OCI-LY7 (cell line): ENCODE measurements around the gene GAMT. TPM values are rescaled to one million over a fixed set of nuclear protein-coding genes. Genes with fewer than 3 reads are reported as not detected.

Experiments
- BruUV-seq: library from RNA; stranded (reverse); fragments of 400-500 nt; replicated peaks from 2 replicates; lab custom pipeline; 2021; lab: Mats Ljungman, UMichigan
- CTCF ChIA-PET: fragments of 300-600 bp; sonication (Branson Sonifier 250); formaldehyde crosslinking; loops from one replicate; lab custom pipeline; 2022; ENCODE audit warnings: antibody characterized with exemption; ENCODE audit not compliant: unreplicated experiment; lab: Charles Lee
- POLR2A ChIA-PET: fragments of 300-600 bp; sonication (Branson Sonifier 250); formaldehyde crosslinking; loops from one replicate; lab custom pipeline; 2022; ENCODE audit warnings: antibody characterized with exemption; lab: Charles Lee
- DNase-seq: peaks from one replicate; pipeline ENCODE4 v3.0.0-alpha.2; 2015; ENCODE audit warnings: low spot score
- H2AFZ ChIP-seq: fragments of 200-600 bp; sonication (generic), shearing (Covaris generic); 2 replicates; pipeline ENCODE4 v1.6.1; 2014; ENCODE audit warnings: mild to moderate bottlenecking, antibody characterized with exemption, low read length, moderate library complexity
- H3K27ac ChIP-seq: fragments of 200-600 bp; sonication (generic); 2 replicates; pipeline ENCODE4 v1.5.1; 2014; ENCODE audit warnings: mixed run types, low read depth, mild to moderate bottlenecking, moderate library complexity, low read length, inconsistent platforms; ENCODE audit not compliant: poor library complexity, severe bottlenecking
- H3K36me3 ChIP-seq: fragments of 200-600 bp; sonication (generic); 2 replicates; pipeline ENCODE4 v1.6.1; 2014; ENCODE audit warnings: mild to moderate bottlenecking, antibody characterized with exemption, low read length, moderate library complexity, mixed read lengths; ENCODE audit not compliant: insufficient read depth
- H3K4me1 ChIP-seq: fragments of 200-600 bp; sonication (generic); 2 replicates; pipeline ENCODE4 v1.5.1; 2014; ENCODE audit warnings: mild to moderate bottlenecking, low read length; ENCODE audit not compliant: insufficient read depth, poor library complexity, severe bottlenecking
- H3K4me2 ChIP-seq: fragments of 200-600 bp; sonication (generic); 2 replicates; pipeline ENCODE4 v1.6.1; 2014; ENCODE audit warnings: mild to moderate bottlenecking, low read length
- H3K4me3 ChIP-seq: fragments of 200-600 bp; sonication (generic); 2 replicates; pipeline ENCODE4 v1.5.1; 2014; ENCODE audit warnings: mild to moderate bottlenecking, low read depth, low read length; ENCODE audit not compliant: poor library complexity, severe bottlenecking
- H3K79me2 ChIP-seq: fragments of 200-600 bp; sonication (generic); 2 replicates; pipeline ENCODE4 v1.6.1; 2016; ENCODE audit warnings: low read depth, mild to moderate bottlenecking, low read length, moderate library complexity, mixed read lengths; ENCODE audit not compliant: insufficient read depth
- H3K9me2 ChIP-seq: fragments of 200-600 bp; sonication (generic); 2 replicates; pipeline ENCODE4 v1.6.1; 2016; ENCODE audit warnings: mild to moderate bottlenecking, low read length, mixed read lengths; ENCODE audit not compliant: insufficient read depth
- H3K9me3 ChIP-seq: fragments of 200-600 bp; sonication (generic); 2 replicates; pipeline ENCODE4 v1.6.1; 2014; ENCODE audit warnings: mild to moderate bottlenecking, mixed run types, low read length, mixed read lengths
- H4K20me1 ChIP-seq: fragments of 200-600 bp; sonication (generic); 2 replicates; pipeline ENCODE4 v1.6.1; 2014; ENCODE audit warnings: mild to moderate bottlenecking, antibody characterized with exemption, low read length, moderate library complexity, mixed read lengths; ENCODE audit not compliant: insufficient read depth
- CTCF ChIP-seq: fragments of 200-600 bp; sonication (generic); conservative IDR thresholded peaks from 2 replicates; pipeline ENCODE4 v1.5.1; 2014; ENCODE audit warnings: mild to moderate bottlenecking, antibody characterized with exemption, low read length, moderate library complexity, mixed read lengths
- EZH2phosphoT487 ChIP-seq: fragments of 200-600 bp; sonication (generic); IDR thresholded peaks from 2 replicates; pipeline ENCODE4 v1.6.1; 2018; ENCODE audit warnings: low read depth, borderline replicate concordance, mild to moderate bottlenecking, mixed run types, antibody characterized with exemption, low read length, moderate library complexity, mixed read lengths
- intact Hi-C: fragments of 100-400 bp; cut with micrococcal nuclease; formaldehyde crosslinking; loops from one replicate; pipeline ENCODE4 v1.10.0; 2022; ENCODE audit not compliant: unreplicated experiment
- total RNA-seq, 2 experiments: library from RNA; depleted of rRNA in 1 of 2; stranded (reverse); fragments of >200 nt in 1 of 2; shearing (Covaris generic) in 1 of 2; gene quantifications; 2 replicates each; pipeline ENCODE4 v1.2.3, GENCODE V29; 2014 to 2022

GAMT gene
- total RNA-seq, 2 experiments from 2014 or later: 14.4 to 27.5 TPM

- no peak overlapping the region for H2AFZ ChIP-seq
- TF ChIP-seq EZH2phosphoT487 (no peak), CTCF (no peak)
These were observed 38.7 kb downstream of the GAMT start for GRCh38 chr19:1362387-1363257.

GRCh38 chr19:1361601-1362386 is 39.5 kb downstream of the GAMT start:
- H3K36me3 ChIP-seq: peaks cover 96% of the 10 kb centered on the region
- H3K27ac ChIP-seq: no peak overlapping the region
- no peaks in the 10 kb centered on the region for H3K79me2 ChIP-seq
- peaks cover 3% of the 10 kb centered on the region for H3K4me1 ChIP-seq
- ChIA-PET CTCF (no interaction called here), POLR2A (no interaction called here)
- no peak overlapping the region for H3K4me3 ChIP-seq
- H2AFZ ChIP-seq: no peak overlapping the region
- no peaks in the 10 kb centered on the region for H3K9me2 ChIP-seq
- DNase-seq: no peak
- no peak overlapping the region for H3K4me2 ChIP-seq
- no TSS peak for BruUV-seq
- no peaks in the 10 kb centered on the region for H4K20me1 ChIP-seq
- no peaks in the 10 kb centered on the region for H3K9me3 ChIP-seq
- intact Hi-C loops: no loop called here
- TF ChIP-seq EZH2phosphoT487 (no peak), CTCF (no peak)

More at GRCh38 chr19:1362387-1363257, 38.7 kb downstream of the GAMT start:
- no peaks in the 10 kb centered on the region for H3K9me2 ChIP-seq
- no peaks in the 10 kb centered on the region for H3K4me1 ChIP-seq
- CTCF ChIA-PET: no interaction called here
- H3K9me3 ChIP-seq: no peaks in the 10 kb centered on the region
- H3K27ac ChIP-seq: no peak overlapping the region
- no peak for DNase-seq
- intact Hi-C loops: no loop called here
- no peaks in the 10 kb centered on the region for H4K20me1 ChIP-seq
- POLR2A ChIA-PET: no interaction called here
- H3K79me2 ChIP-seq: no peaks in the 10 kb centered on the region
- no TSS peak for BruUV-seq
- H3K4me2 ChIP-seq: no peak overlapping the region
- peaks cover 96% of the 10 kb centered on the region for H3K36me3 ChIP-seq
- H3K4me3 ChIP-seq: no peak overlapping the region
